Adrenal gland (tissue), 12 donors: ENCODE measurements around the gene SPOCK2. TPM values are rescaled to one million over a fixed set of nuclear protein-coding genes. Genes with fewer than 3 reads are reported as not detected.

Source experiments
- DNase-seq, 7 donors: peaks; one replicate each; pipeline ENCODE4 v3.0.0-alpha.2; 2019 to 2020
- H3K27ac ChIP-seq, 5 donors: fragments of 200-600 bp; sonication (generic) in 4 of 5; 1 replicate in 3 of 5; 2 replicates in 2 of 5; pipeline versions ENCODE4 v1.5.1 to v1.8.0; 2016 to 2020; ENCODE audit warnings: mild to moderate bottlenecking in 1 of 5
- H3K27me3 ChIP-seq: fragments of 200-600 bp; 2 replicates; pipeline ENCODE4 v1.8.0; 2021
- H3K36me3 ChIP-seq, 2 donors: fragments of 200-600 bp; replicated peaks in 1 of 2; 1 replicate in 1 of 2; 2 replicates in 1 of 2; pipeline versions ENCODE4 v1.5.1 to v1.8.0; 2018 to 2022
- H3K4me1 ChIP-seq, 2 donors: fragments of 200-600 bp; replicated peaks in 1 of 2; 1 replicate in 1 of 2; 2 replicates in 1 of 2; pipeline versions ENCODE4 v1.5.1 to v1.8.0; 2018 to 2021
- H3K4me3 ChIP-seq, 4 donors: fragments of 200-600 bp; sonication (generic) in 3 of 4; one replicate each; pipeline ENCODE4 v1.5.1; 2016 to 2018
- H3K9me3 ChIP-seq, 3 donors: fragments of 200-600 bp; sonication (generic) in 1 of 3; replicated peaks in 1 of 3; 1 replicate in 2 of 3; 2 replicates in 1 of 3; pipeline versions ENCODE4 v1.5.1 to v1.8.0; 2016 to 2021
- CTCF ChIP-seq, 6 experiments: fragments of 450-650 bp in 4 of 6; fragments of 200-600 bp in 2 of 6; sonication (generic) in 1 of 6; IDR thresholded peaks; 1 replicate in 5 of 6; 2 replicates in 1 of 6; pipeline versions ENCODE4 v1.5.1 to v1.8.0; 2016 to 2021; ENCODE audit warnings: antibody characterized with exemption in 6 of 6, mild to moderate bottlenecking in 2 of 6, moderate library complexity in 1 of 6
- POLR2A ChIP-seq, 2 donors: fragments of 450-650 bp; IDR thresholded peaks; one replicate each; pipeline ENCODE4 v1.6.1; 2017; ENCODE audit warnings: antibody characterized with exemption in 2 of 2, mild to moderate bottlenecking in 2 of 2, moderate library complexity in 1 of 2
- WGBS, 4 donors: extraction: QIAGEN DNeasy Blood & Tissue Kit in 2 of 4; methylation state at CpG; one replicate each; pipeline versions ENCODE4 v1.1.5 to v1.1.7; 2013 to 2017; 5-methylcytosine and 5-hydroxymethylcytosine counted together
- intact Hi-C, 2 donors: fragments of 100-400 bp; cut with DNase I; formaldehyde crosslinking; loops; one replicate each; pipeline versions ENCODE4 v1.14.1 to v1.15.0; 2022 to 2023
- polyA plus RNA-seq, 3 donors: library from polyadenylated mRNA; stranded (reverse); fragments of 200-250 nt in 2 of 3; fragments of 350-450 nt in 1 of 3; fragmentation: Illumina TruSeq in 1 of 3; extraction: RNeasy Lipid Tissue Mini Kit (QIAGEN cat#74804) in 1 of 3; gene quantifications; one replicate each; pipeline ENCODE4 v1.2.3, GENCODE V29; 2013 to 2014
- total RNA-seq, 9 donors: library from RNA; depleted of rRNA in 4 of 9; stranded (reverse); fragments of >200 nt in 4 of 9; fragments of 120-200 nt in 1 of 9; fragmentation: NEBNext Ultra II Directional in 1 of 9; extraction: Animal tissue kit (Norgen Biotek cat#: 25700) in 1 of 9; gene quantifications; one replicate each; pipeline versions ENCODE4 v1.1.0 to v1.2.4, GENCODE V29; 2013 to 2023
- donor health status: healthy with polysubstance abuse.
- donor health status: Bipolar disorder and iron deficiency.
- donor health status: DM: yes; HTN: yes; CAD: no.
- donor health status: DM: no; HTN: no; CAD: no.
- donor health status: DM: no; HTN: no; CAD: no.
- donor health status: DM: yes; HTN: yes; CAD: no.

Gene SPOCK2
- total and polyA plus RNA-seq, 12 donors = 11.7 to 68.9 (median 37.4) TPM

- H3K9me3 ChIP-seq = no peaks in the 10 kb centered on the region
- WGBS, 4 donors = 92 to 94% (median 93%) methylated on average over 8 of the region's 8 CpGs
- no peaks in the 10 kb centered on the region for H3K27me3 ChIP-seq
- no peak for DNase-seq
- peaks cover 13 to 26% of the 10 kb centered on the region in 2 donors for H3K4me1 ChIP-seq
- H3K4me3 ChIP-seq = no peak overlapping the region
- no peaks in the 10 kb centered on the region for H3K36me3 ChIP-seq
- TF ChIP-seq CTCF (IDR thresholded peaks at IDR 0.05) (no peak), POLR2A (IDR thresholded peaks at IDR 0.05) (no peak)
- no peak overlapping the region for H3K27ac ChIP-seq
- intact Hi-C loops = no loop called here
These were observed 63.0 kb downstream of the SPOCK2 start for GRCh38 chr10:72025400-72025799.

- Histone ChIP-seq H3K27ac (no peak overlapping the region), H3K4me3 (no peak overlapping the region), H3K4me1 (peaks cover 8 to 19% of the 10 kb centered on the region in 2 donors), H3K36me3 (no peaks in the 10 kb centered on the region), H3K27me3 (no peaks in the 10 kb centered on the region), H3K9me3 (no peaks in the 10 kb centered on the region)
- DNase-seq = no peak
- intact Hi-C loops = no loop called here
- WGBS, 4 donors = 78 to 95% (median 91%) methylated on average over 4 of the region's 4 CpGs
- TF ChIP-seq POLR2A (IDR thresholded peaks at IDR 0.05) (no peak), CTCF (IDR thresholded peaks at IDR 0.05) (no peak)
These were observed 63.8 kb downstream of the SPOCK2 start for GRCh38 chr10:72024596-72024995.

GRCh38 chr10:72022228-72022627 is 66.1 kb downstream of the SPOCK2 start:
- Histone ChIP-seq H3K36me3 (no peaks in the 10 kb centered on the region), H3K27ac (no peak overlapping the region), H3K4me3 (no peak overlapping the region), H3K9me3 (no peaks in the 10 kb centered on the region), H3K27me3 (no peaks in the 10 kb centered on the region), H3K4me1 (peaks cover 14 to 25% of the 10 kb centered on the region in 2 donors)
- TF ChIP-seq CTCF (IDR thresholded peaks at IDR 0.05) = no peak
- WGBS, 4 donors = 83 to 85% (median 84%) methylated on average over 6 of the region's 6 CpGs
- intact Hi-C loops = no loop called here
- no peak for DNase-seq

- Histone ChIP-seq H3K4me3 (no peak overlapping the region), H3K36me3 (no peaks in the 10 kb centered on the region), H3K9me3 (no peaks in the 10 kb centered on the region), H3K27me3 (no peaks in the 10 kb centered on the region), H3K4me1 (peaks cover 25 to 36% of the 10 kb centered on the region in 2 donors), H3K27ac (peak overlapping the region in 1 of 5 donors; percentile 71)
- intact Hi-C loops = no loop called here
- DNase-seq = peak in 1 of 7 donors; percentile 43
- 57 to 64% (median 63%) methylated on average over 7 to 9 of the region's 9 CpGs for WGBS, 4 donors
- TF ChIP-seq CTCF (IDR thresholded peaks at IDR 0.05) = no peak
- TF ChIP-seq POLR2A (IDR thresholded peaks at IDR 0.05) = no peak
These were observed 67.2 kb downstream of the SPOCK2 start for GRCh38 chr10:72020914-72021809.
